AG04449 (cell line): ENCODE results near the gene TNKS1BP1.
"Not testable (repeated sequence)": the region's sequence is repeated elsewhere in the genome, so short reads cannot be mapped to it uniquely, and the experiment has no call there.

Experiments used
- CTCF ChIA-PET: fragments of 350-600 bp; formaldehyde crosslinking; extraction: SDS; loops from one replicate; lab custom pipeline; 2021; ENCODE audit warnings: antibody characterized with exemption; lab: Yijun Ruan, JAX
- POLR2A ChIA-PET: fragments of 400-600, 350-600 bp; formaldehyde crosslinking; extraction: SDS; loops from one replicate; lab custom pipeline; 2020; ENCODE audit warnings: antibody characterized with exemption, inconsistent platforms; lab: Yijun Ruan, JAX
- DNase-seq: peaks from one replicate; pipeline ENCODE4 v3.0.0-alpha.2; 2010; ENCODE audit warnings: low read depth, low spot score
- H3K4me3 ChIP-seq: 2 replicates; pipeline ENCODE4 v1.5.1; 2011; ENCODE audit warnings: low read depth, mild to moderate bottlenecking, control low read depth, low read length
- CTCF ChIP-seq: IDR thresholded peaks from one replicate; pipeline ENCODE4 v1.5.1; 2011; ENCODE audit warnings: mild to moderate bottlenecking, moderate library complexity, low read length, control low read depth, inconsistent platforms; ENCODE audit not compliant: insufficient read depth; ENCODE audit errors: missing control alignments

Gene TNKS1BP1

GRCh38 chr11:57287884-57288283, 36.9 kb downstream of the TNKS1BP1 start:
- no peak for TF ChIP-seq CTCF
- H3K4me3 ChIP-seq: no peak overlapping the region
- no peak for DNase-seq
- ChIA-PET CTCF (interaction anchor here (1.2 kb wide), 1 partner anchor 10 kb away, joined by 6 read pairs; no protein-coding TSS in a partner anchor), POLR2A (no interaction called here)

- no peak overlapping the region for H3K4me3 ChIP-seq
- ChIA-PET CTCF (interaction anchor here (1.5 to 2.0 kb wide), 2 partner anchors 9 to 34 kb away, joined by 3 to 7 read pairs; no protein-coding TSS in a partner anchor), POLR2A (no interaction called here)
- DNase-seq: no peak
- TF ChIP-seq CTCF: no peak
Measured at GRCh38 chr11:57283231-57283990, 41.3 kb downstream of the TNKS1BP1 start.

GRCh38 chr11:57281546-57281945, 43.2 kb downstream of the TNKS1BP1 start:
- POLR2A ChIA-PET, CTCF ChIA-PET, DNase-seq, H3K4me3 ChIP-seq: not testable (repeated sequence)

- H3K4me3 ChIP-seq: no peak overlapping the region
- POLR2A ChIA-PET: no interaction called here
- CTCF ChIA-PET: interaction anchor here (1.5 to 13.5 kb wide), 5 partner anchors 9 to 29 kb away, joined by 4 to 121 read pairs (median 6); no protein-coding TSS in a partner anchor
- DNase-seq: no peak
- no peak for TF ChIP-seq CTCF
Measured at GRCh38 chr11:57279116-57279515, 45.6 kb downstream of the TNKS1BP1 start.

- no peak for TF ChIP-seq CTCF
- no peak overlapping the region for H3K4me3 ChIP-seq
- ChIA-PET CTCF (interaction anchor here (1.0 to 13.5 kb wide), 14 partner anchors 9 to 162 kb away, joined by 3 to 121 read pairs (median 4); no protein-coding TSS in a partner anchor), POLR2A (no interaction called here)
- DNase-seq: no peak
Measured at GRCh38 chr11:57278721-57279095, 46.0 kb downstream of the TNKS1BP1 start.

GRCh38 chr11:57277845-57278720, 46.7 kb downstream of the TNKS1BP1 start:
- CTCF ChIA-PET: interaction anchor here (0.8 to 13.5 kb wide), 23 partner anchors 8 to 437 kb away, joined by 3 to 121 read pairs (median 4); partner anchors contain the start of gene TNKS1BP1
- POLR2A ChIA-PET: no interaction called here
- H3K4me3 ChIP-seq: peak overlapping the region; percentile 25; the same call in 1 of the 2 replicates
- peak; percentile 83 for TF ChIP-seq CTCF
- DNase-seq: no peak
